Trophoblast cell (in vitro differentiated cells and primary cell): ENCODE results near the gene CENPM.

Experiments used
- DNase-seq, 2 donors: peaks; one replicate each; pipeline ENCODE4 v3.0.0-alpha.2; 2016
- H2AFZ ChIP-seq: 2 replicates; pipeline ENCODE4 v1.6.1; 2013; ENCODE audit warnings: low read length, moderate library complexity, mild to moderate bottlenecking; ENCODE audit not compliant: insufficient read depth, poor library complexity
- H2AK5ac ChIP-seq: 2 replicates; pipeline ENCODE4 v1.6.1; 2013; ENCODE audit warnings: mild to moderate bottlenecking, low read length
- H2BK120ac ChIP-seq: 2 replicates; pipeline ENCODE4 v1.6.1; 2013; ENCODE audit warnings: low read length, mild to moderate bottlenecking, moderate library complexity; ENCODE audit not compliant: insufficient read depth, poor library complexity
- H2BK12ac ChIP-seq: 2 replicates; pipeline ENCODE4 v1.6.1; 2013; ENCODE audit warnings: mild to moderate bottlenecking, low read length, moderate library complexity
- H2BK5ac ChIP-seq: 2 replicates; pipeline ENCODE4 v1.6.1; 2013; ENCODE audit warnings: low read length, low read depth, moderate library complexity, mild to moderate bottlenecking; ENCODE audit not compliant: poor library complexity
- H3K14ac ChIP-seq: 2 replicates; pipeline ENCODE4 v1.6.1; 2013; ENCODE audit warnings: mild to moderate bottlenecking, low read length
- H3K18ac ChIP-seq: 2 replicates; pipeline ENCODE4 v1.6.1; 2013; ENCODE audit warnings: mild to moderate bottlenecking, low read length
- H3K23ac ChIP-seq: 2 replicates; pipeline ENCODE4 v1.6.1; 2013; ENCODE audit warnings: low read length
- H3K27ac ChIP-seq: 2 replicates; pipeline ENCODE4 v1.5.1; 2013; ENCODE audit warnings: low read depth, mild to moderate bottlenecking, inconsistent platforms, low read length, moderate library complexity
- H3K27me3 ChIP-seq: 2 replicates; pipeline ENCODE4 v1.6.1; 2013; ENCODE audit warnings: inconsistent platforms, mild to moderate bottlenecking, low read length, moderate library complexity; ENCODE audit not compliant: insufficient read depth
- H3K36me3 ChIP-seq, 2 experiments: 1 replicate in 1 of 2; 2 replicates in 1 of 2; pipeline ENCODE4 v1.6.1; 2013; ENCODE audit warnings: low read length in 2 of 2, mild to moderate bottlenecking in 2 of 2, moderate library complexity in 1 of 2; ENCODE audit not compliant: insufficient read depth in 2 of 2, control insufficient read depth in 1 of 2
- H3K4ac ChIP-seq: 2 replicates; pipeline ENCODE4 v1.6.1; 2013; ENCODE audit warnings: low read depth, mild to moderate bottlenecking, low read length, moderate library complexity
- H3K4me1 ChIP-seq, 2 experiments: 1 replicate in 1 of 2; 2 replicates in 1 of 2; pipeline ENCODE4 v1.6.1; 2013; ENCODE audit warnings: low read length in 2 of 2, mild to moderate bottlenecking in 2 of 2, moderate library complexity in 1 of 2; ENCODE audit not compliant: insufficient read depth in 2 of 2, control insufficient read depth in 1 of 2
- H3K4me2 ChIP-seq: 2 replicates; pipeline ENCODE4 v1.6.1; 2013; ENCODE audit warnings: inconsistent platforms, mild to moderate bottlenecking, low read length, moderate library complexity
- H3K4me3 ChIP-seq: 2 replicates; pipeline ENCODE4 v1.5.1; 2013; ENCODE audit warnings: mild to moderate bottlenecking, low read depth, low read length, inconsistent platforms
- H3K79me1 ChIP-seq: one replicate; pipeline ENCODE4 v1.6.1; 2013; ENCODE audit warnings: low read length
- H3K79me2 ChIP-seq: 2 replicates; pipeline ENCODE4 v1.6.1; 2013; ENCODE audit warnings: low read length, mild to moderate bottlenecking; ENCODE audit not compliant: control insufficient read depth, insufficient read depth, poor library complexity
- H3K9ac ChIP-seq: 2 replicates; pipeline ENCODE4 v1.6.1; 2013; ENCODE audit warnings: mild to moderate bottlenecking, low read length
- H3K9me3 ChIP-seq: 2 replicates; pipeline ENCODE4 v1.6.1; 2013; ENCODE audit warnings: low read depth, mild to moderate bottlenecking, control low read depth, inconsistent platforms, low read length; ENCODE audit not compliant: insufficient read depth
- H4K12ac ChIP-seq: 2 replicates; pipeline ENCODE4 v1.6.1; 2013; ENCODE audit warnings: low read depth, mild to moderate bottlenecking, low read length, moderate library complexity
- H4K8ac ChIP-seq: 2 replicates; pipeline ENCODE4 v1.6.1; 2013; ENCODE audit warnings: low read depth, mild to moderate bottlenecking, low read length, moderate library complexity
- H4K91ac ChIP-seq: one replicate; pipeline ENCODE4 v1.6.1; 2013; ENCODE audit warnings: low read depth, mild to moderate bottlenecking, low read length, moderate library complexity
- WGBS: extraction: QIAGEN DNeasy Blood & Tissue Kit; methylation state at CpG from one replicate; pipeline ENCODE4 v1.1.7; 2013; ENCODE audit warnings: missing lambda C conversion rate; ENCODE audit not compliant: insufficient read length, insufficient coverage; ENCODE audit errors: extremely low coverage; 5-methylcytosine and 5-hydroxymethylcytosine counted together

The CENPM gene

GRCh38 chr22:41908411-41909309 lies 38.3 kb downstream of the CENPM start:
- Histone ChIP-seq H3K23ac (no peak overlapping the region), H2AK5ac (no peak overlapping the region), H2BK120ac (no peak overlapping the region), H3K4ac (no peak overlapping the region), H2BK12ac (no peak overlapping the region), H3K27ac (no peak overlapping the region), H3K9me3 (peaks cover 13% of the 10 kb centered on the region), H3K27me3 (peaks cover 46% of the 10 kb centered on the region), H2AFZ (no peak overlapping the region), H3K79me2 (no peaks in the 10 kb centered on the region), H4K91ac (no peak overlapping the region), H3K14ac (no peak overlapping the region), H3K4me2 (no peak overlapping the region), H3K18ac (no peak overlapping the region), H3K36me3 (peaks cover 33 to 42% of the 10 kb centered on the region in 2 experiments), H3K4me3 (no peak overlapping the region), H4K8ac (no peak overlapping the region), H3K4me1 (peaks cover 4 to 13% of the 10 kb centered on the region in 2 experiments), H4K12ac (no peak overlapping the region), H3K9ac (no peak overlapping the region), H3K79me1 (no peaks in the 10 kb centered on the region), H2BK5ac (no peak overlapping the region)
- WGBS: no CpG with 5 or more reads among the region's 14 CpGs
- DNase-seq: no peak

GRCh38 chr22:41907436-41908401 lies 39.2 kb downstream of the CENPM start:
- Histone ChIP-seq H2BK120ac (no peak overlapping the region), H3K14ac (no peak overlapping the region), H4K91ac (no peak overlapping the region), H3K18ac (no peak overlapping the region), H3K9ac (no peak overlapping the region), H3K27me3 (peaks cover 38% of the 10 kb centered on the region), H3K36me3 (peaks cover 42 to 51% of the 10 kb centered on the region in 2 experiments), H3K4me2 (no peak overlapping the region), H3K79me1 (no peaks in the 10 kb centered on the region), H3K4me3 (no peak overlapping the region), H3K4ac (no peak overlapping the region), H3K23ac (no peak overlapping the region), H3K79me2 (no peaks in the 10 kb centered on the region), H3K4me1 (peaks cover 4 to 13% of the 10 kb centered on the region in 2 experiments), H4K8ac (no peak overlapping the region), H2BK5ac (no peak overlapping the region), H2AFZ (no peak overlapping the region), H3K9me3 (peaks cover 13% of the 10 kb centered on the region), H3K27ac (no peak overlapping the region), H4K12ac (no peak overlapping the region), H2AK5ac (no peak overlapping the region), H2BK12ac (no peak overlapping the region)
- WGBS: no CpG with 5 or more reads among the region's 10 CpGs
- DNase-seq: no peak

- Histone ChIP-seq H3K4me3 (no peak overlapping the region), H3K27ac (no peak overlapping the region), H3K23ac (no peak overlapping the region), H2AFZ (no peak overlapping the region), H3K4me2 (no peak overlapping the region), H2BK12ac (no peak overlapping the region), H3K14ac (no peak overlapping the region), H3K27me3 (peaks cover 29% of the 10 kb centered on the region), H3K79me2 (no peaks in the 10 kb centered on the region), H3K18ac (no peak overlapping the region), H2BK120ac (no peak overlapping the region), H3K9ac (no peak overlapping the region), H4K12ac (no peak overlapping the region), H3K4ac (no peak overlapping the region), H3K79me1 (no peaks in the 10 kb centered on the region), H2BK5ac (no peak overlapping the region), H3K4me1 (peaks cover 4 to 13% of the 10 kb centered on the region in 2 experiments), H3K9me3 (peaks cover 6% of the 10 kb centered on the region), H3K36me3 (peaks cover 51 to 60% of the 10 kb centered on the region in 2 experiments), H4K91ac (no peak overlapping the region), H2AK5ac (no peak overlapping the region), H4K8ac (no peak overlapping the region)
- no peak for DNase-seq
- no CpG with 5 or more reads among the region's 5 CpGs for WGBS
These were observed 40.1 kb downstream of the CENPM start for GRCh38 chr22:41906822-41907221.

GRCh38 chr22:41905411-41906202 lies 41.3 kb downstream of the CENPM start:
- H3K4me1 ChIP-seq: peaks cover under 1 to 11% of the 10 kb centered on the region in 2 experiments
- H3K36me3 ChIP-seq: peaks cover 61 to 70% of the 10 kb centered on the region in 2 experiments
- no peak for DNase-seq
- H3K18ac ChIP-seq: no peak overlapping the region
- no peak overlapping the region for H2BK12ac ChIP-seq
- no peaks in the 10 kb centered on the region for H3K79me1 ChIP-seq
- no peak overlapping the region for H2BK5ac ChIP-seq
- H3K9me3 ChIP-seq: peaks cover 5% of the 10 kb centered on the region
- H4K12ac ChIP-seq: no peak overlapping the region
- no peak overlapping the region for H3K4me3 ChIP-seq
- no peak overlapping the region for H2AK5ac ChIP-seq
- H3K23ac ChIP-seq: no peak overlapping the region
- no peak overlapping the region for H3K4me2 ChIP-seq
- WGBS: no CpG with 5 or more reads among the region's 23 CpGs
- H3K27ac ChIP-seq: no peak overlapping the region
- no peak overlapping the region for H3K9ac ChIP-seq
- H4K8ac ChIP-seq: no peak overlapping the region
- no peak overlapping the region for H4K91ac ChIP-seq
- peaks cover 17% of the 10 kb centered on the region for H3K27me3 ChIP-seq
- H3K14ac ChIP-seq: no peak overlapping the region
- H2BK120ac ChIP-seq: no peak overlapping the region
- no peaks in the 10 kb centered on the region for H3K79me2 ChIP-seq
- no peak overlapping the region for H2AFZ ChIP-seq
- H3K4ac ChIP-seq: no peak overlapping the region
